ENCODE results near the gene HACD4.
"Not testable (repeated sequence)": the region's sequence is repeated elsewhere in the genome, so short reads cannot be mapped to it uniquely, and the experiment has no call there.

Gene HACD4

DNA sequence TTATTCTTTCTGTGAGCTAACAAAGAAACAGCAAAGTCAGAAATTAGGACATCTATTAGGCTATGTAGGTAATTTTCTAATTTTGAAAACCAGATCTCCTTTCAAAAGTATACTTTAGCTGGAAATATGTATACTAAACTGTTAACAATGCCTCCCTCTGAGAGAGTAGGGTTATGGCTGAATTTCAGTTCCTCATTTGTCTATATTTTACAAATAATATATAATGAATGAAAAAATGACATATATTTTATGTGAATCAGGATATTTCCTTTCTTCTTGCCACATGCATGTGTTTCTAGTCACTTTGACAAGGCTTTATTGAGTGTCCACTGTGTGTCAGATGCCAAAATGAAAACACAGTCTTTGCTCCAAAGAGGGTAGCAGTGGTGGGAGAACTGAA lies 15.4 kb downstream of the HACD4 start:
- DNase-seq = no peak

DNA sequence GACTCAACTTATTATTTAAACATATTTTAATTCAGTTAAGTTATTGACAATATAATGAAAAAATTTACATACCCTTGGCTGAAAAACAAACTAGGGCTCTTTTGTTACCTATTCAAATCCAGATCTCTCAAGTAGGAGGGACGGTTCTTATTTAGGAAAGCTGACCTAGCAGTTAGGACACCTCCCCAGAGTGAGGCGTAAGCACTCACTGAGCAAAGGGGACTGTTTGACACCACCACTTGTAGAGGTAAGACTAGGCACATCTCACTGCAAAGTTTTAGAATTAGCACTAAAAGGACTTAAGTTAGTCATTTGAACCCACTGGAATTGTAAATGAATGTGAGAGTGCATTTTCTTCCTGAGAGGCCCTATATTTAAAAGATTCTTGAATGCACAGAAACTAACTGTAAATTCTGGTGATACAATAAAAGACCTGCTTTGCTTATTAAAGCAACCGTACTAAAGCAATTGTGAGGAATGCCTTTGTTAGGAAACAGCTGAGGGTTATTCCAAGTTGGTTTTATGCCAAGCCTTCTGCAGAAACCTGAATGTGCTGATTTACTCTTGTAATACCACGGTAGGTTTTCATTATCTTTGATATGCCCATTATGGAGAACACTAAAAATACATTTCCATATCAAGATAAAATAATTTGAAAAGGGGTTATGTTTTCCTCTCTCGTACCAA lies 16.2 kb downstream of the HACD4 start:
- no peak for DNase-seq

DNA sequence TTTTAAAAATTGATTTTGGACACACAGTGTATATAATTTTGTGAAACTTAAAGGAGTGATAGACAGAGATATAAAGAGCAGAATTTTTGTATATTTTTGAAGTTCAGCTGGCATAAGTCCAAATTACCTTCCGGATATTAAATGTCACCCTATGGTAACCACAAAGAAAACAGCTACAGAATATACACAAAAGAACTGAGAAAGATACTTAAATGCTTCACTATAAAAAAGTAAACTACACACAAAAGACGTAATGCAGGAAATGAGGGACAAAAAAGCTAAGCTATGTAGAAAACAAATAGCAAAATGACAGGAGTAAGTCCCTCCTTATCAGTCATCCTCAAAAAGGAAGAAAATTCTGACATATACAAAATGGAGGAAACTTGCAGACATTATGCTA lies 29.4 kb downstream of the HACD4 start:
- DNase-seq = no peak

DNA sequence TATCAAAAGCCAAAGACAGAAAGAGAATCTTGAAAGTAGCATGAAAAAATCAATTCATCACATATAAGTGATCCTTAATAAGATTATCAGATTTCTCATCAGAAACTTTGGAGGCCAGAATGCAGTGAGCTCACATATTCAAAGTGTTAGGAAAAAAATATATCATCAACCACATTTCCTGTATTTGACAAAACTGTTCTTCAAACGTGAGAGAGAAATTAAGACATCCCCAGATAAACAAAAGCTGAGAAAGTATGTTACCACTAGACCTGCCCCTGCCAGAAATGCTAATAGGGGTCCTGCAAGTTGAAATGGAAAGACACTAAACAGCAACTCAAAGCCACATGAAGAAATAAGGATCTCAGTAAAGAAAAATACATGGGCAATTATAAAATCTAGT lies 29.9 kb downstream of the HACD4 start:
- DNase-seq = no peak

DNA sequence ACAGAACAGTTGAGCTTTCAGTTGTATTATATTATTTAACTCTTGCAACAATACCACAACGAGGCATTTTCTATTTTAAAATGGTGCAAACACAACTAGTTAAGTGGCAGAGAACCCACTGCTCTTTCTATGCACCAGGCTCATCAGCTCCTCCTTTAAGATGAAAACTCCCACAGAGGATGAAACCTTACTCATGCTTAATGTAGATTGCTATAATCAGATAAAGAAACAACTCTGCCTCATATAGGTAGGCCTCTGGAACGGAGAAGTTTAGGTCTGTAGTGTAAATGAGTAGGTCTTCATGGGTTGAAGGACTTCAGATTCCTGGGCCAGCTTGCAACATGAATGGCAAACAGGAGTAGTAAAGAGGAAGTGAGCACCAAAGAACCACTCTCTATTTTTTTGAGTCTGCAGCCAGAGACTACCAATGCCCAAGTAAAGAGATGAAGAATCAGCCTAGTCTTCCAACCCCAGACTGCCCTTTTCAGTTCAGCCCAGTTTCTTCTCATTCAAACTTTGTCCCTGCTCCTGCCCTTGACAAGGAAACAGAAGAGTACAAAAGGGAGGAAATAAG lies 33.9 kb downstream of the HACD4 start:
- DNase-seq = no peak

DNA sequence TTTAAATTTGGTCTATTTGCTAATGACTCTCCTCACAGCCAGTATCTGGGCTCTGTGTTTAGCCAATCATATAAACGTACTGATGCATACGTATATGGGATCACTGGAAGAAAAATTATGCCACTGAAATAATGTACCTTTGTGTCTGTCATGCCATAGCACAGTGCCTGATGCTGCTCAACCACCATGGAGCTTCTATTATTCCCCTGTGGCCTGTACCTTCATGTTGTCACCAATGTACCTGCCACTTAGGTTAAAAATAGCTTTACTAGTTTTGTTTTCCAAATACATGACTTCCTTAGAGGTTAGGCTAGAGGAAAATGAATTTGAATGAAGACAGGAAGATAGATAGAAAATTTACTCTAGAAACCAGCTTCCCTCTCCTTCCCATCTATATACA lies 34.6 kb downstream of the HACD4 start:
- no peak for DNase-seq

DNA sequence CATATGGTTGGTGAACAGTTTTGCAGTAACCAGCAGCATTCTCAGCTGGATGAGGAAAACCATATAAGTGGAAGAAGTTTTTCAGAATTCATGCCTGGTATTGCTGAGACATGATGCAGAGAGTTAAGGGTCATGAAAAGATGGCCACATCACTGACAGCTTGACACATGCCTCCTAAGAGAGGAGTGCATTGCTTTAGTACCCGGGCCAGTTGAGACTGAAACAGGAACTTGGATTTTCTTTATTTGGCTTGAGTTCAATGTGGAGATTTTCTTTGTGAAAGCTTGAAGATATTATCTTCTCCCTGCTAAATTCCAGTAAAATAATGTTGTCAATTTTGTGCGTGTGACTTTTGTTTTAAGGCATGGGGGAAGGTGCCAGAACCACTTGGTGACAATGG lies 35.8 kb downstream of the HACD4 start:
- no peak for DNase-seq

DNA sequence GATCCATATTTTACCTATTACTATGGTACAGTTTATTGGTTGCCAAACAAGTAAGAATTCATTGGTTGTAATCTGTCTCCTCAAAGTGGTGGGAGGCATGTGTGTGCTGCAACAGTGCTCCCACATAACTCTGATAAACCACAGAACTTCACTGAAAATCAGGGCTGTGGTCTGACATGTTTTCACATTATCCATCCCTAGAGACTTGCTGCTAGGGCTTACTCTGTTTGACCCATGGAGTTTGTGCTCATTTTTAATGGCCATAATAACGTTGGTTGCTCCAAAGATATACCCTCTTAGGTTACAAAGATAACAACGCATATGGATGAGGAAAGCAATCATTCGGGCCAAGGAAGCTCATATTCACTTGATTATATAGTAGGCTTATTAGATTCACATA lies 37.0 kb downstream of the HACD4 start:
- no peak for DNase-seq

DNA sequence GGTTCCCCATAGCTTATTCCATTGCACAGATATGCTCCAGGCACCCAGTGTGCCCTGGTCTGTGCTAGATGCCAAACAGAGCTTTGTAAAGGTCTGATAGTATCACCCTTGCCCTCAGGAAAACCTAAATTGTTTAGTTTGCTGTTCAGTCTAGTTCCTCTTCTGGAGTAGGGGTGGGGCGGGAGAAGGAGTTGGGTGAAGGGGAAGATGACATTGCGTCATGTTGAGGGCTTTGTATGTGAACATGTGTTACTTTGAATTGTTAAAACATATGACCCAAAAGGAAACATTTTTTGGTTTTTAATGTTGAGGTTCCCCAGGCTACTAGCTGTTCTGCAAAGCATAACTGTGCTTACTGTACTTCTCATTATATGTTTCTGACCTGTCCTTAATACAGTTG lies 40.6 kb downstream of the HACD4 start:
- DNase-seq = no peak

DNA sequence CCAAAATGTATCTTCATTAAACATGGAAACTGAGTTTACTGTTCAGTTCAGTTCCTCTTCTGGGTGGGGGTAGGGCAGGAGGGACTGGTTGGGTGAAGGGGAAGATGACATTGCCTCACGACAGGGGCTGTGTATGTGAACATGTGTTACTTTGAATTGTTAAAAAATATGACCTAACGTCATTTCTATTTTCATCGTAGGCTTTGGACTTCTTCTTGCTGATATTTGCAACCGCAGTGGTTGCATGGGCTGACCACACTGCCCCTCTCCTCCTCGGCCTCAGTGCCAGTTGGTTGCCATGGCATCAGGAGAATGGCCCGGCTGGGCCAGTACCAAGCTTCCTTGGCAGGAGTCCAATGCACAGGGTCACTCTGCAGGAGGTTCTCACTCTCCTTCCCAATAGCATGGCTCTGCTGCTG lies 41.5 kb downstream of the HACD4 start:
- no peak for DNase-seq

DNA sequence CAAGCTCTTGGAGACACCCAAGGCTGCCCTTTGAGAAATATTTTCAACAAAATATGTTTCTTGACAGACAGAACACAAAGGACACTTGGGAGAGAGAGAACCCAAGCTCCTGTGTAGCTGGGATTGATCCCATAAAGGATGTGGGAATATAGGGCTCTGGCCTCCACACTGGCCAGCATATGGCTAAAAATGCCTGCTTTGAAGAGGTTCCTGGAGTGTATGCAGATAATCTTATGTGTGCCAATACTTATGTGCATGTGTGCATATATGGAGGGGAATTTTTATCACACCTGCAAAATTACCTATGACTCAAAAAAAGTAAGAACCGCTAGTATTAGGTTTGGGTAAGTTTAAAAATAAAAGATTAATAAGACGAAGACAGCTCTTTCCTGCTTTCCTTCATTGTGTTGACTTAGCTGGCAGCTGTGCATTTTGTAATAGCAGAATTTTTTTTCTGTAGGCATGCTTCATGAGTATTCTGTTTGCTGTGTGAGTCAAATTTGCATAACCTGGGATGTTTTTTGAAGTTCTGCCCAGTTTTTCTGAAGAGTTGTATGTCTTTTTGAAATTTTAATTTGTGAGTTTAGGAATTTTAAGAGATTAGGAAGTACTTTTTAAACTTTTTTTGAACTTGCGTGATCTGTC lies 42.6 kb downstream of the HACD4 start:
- DNase-seq = no peak

DNA sequence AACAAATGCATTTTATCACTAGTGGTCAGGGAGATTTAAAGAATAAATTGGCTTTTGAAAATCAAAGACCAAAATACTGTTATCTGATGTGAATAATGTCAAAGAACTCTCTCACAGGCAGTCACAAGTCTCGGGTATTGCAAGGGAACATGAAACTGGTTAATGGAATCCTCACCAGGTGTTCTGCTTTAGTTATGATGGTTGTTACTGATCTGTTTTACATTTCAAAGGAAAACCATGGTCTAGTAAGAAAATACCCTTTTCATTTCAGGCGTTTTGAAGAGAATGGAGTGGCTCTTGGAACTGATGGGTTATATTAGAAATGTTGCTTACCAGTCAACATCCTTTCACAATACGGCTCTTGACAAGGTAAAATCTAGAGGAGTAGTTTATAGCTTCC lies 43.4 kb downstream of the HACD4 start:
- no peak for DNase-seq

DNA sequence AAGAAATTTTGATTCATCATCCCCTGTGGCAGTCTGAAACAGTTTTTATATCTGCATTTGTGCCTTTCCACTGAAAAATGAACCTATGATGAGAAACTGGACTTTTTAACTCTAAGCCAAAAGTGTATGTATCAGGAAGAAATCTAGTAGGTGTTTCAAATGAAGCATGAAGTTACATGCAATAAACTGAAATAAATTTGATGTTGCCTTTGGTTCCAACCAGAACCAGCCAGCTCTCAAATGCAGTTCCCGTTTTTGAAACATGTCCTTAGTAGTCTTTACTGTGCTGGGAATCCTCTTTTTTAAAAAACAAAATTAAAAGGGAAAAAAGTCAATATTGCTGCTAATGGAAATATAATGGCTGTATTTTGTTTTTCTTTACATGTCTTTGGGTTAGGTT lies 43.9 kb downstream of the HACD4 start:
- DNase-seq = no peak

DNA sequence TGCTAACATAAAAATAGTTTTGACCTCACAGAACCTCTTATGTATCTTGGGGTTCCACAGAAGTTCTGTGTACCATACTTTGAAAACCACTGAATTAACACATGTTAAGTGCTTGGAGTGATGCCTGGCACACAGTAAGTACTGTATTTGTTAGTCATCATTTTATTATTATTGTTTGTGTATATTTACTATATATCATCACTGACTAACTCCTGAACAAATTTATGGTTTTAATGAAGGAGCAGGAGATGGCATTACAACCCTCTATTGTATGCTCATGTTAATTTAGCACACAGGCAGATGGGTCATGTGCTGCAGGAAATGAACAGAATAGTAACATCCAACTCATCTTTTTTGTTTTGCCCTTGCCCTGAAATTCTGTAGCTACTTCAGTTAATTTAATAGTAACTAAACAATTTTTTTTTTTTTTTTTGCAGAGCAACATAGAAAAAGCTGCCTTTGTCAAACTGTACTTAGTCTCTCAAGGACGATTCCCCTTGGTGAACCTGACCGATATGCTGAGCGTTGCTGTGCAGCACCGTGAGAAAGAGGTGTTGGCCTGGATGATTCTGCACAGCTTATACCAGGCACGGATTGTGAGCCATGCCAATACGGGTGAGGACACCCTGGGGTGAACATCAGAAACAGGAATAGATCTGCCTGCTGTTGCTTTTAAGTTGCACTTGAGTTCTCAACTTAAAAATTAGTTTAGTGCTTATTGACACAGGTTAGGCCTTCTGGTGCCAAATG lies 45.4 kb downstream of the HACD4 start:
- no peak for DNase-seq

DNA sequence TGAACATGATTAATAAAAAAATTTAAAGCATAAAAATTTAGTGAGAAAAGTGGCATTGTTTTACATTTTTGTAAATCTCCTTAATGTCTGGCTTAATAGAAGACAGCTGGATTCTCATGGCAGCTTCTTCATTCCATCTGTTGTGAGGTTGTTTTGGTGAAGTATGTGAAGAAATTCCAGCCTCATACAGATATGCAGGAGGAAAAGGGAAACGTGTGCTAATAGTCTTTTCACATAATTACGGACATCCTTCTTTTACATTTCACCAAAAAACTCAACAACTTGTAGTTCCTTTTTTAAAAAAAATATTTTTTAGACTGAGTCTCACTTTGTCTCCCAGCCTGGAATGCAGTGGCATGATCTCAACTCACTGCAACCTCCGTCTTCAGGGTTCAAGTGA lies 46.9 kb downstream of the HACD4 start:
- DNase-seq = no peak

DNA sequence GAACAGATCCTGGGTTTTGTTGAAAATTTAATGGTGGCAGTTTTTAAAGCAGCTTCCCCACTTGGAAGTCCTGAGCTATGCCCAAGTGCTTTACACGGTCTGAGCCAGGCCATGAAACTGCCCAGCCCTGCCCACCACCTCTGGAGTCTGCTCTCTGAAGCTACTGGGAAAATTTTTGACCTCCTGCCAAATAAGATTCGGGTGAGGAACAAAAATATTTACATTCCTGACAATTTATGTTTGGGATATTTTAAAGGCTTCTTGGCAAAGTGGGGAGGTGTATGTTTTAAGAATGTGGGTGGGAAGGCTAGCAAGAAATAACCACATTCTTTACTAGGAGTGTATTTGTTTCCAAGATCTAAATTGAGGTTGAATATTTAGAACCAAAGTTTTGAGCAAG lies 50.0 kb downstream of the HACD4 start:
- DNase-seq = no peak

DNA sequence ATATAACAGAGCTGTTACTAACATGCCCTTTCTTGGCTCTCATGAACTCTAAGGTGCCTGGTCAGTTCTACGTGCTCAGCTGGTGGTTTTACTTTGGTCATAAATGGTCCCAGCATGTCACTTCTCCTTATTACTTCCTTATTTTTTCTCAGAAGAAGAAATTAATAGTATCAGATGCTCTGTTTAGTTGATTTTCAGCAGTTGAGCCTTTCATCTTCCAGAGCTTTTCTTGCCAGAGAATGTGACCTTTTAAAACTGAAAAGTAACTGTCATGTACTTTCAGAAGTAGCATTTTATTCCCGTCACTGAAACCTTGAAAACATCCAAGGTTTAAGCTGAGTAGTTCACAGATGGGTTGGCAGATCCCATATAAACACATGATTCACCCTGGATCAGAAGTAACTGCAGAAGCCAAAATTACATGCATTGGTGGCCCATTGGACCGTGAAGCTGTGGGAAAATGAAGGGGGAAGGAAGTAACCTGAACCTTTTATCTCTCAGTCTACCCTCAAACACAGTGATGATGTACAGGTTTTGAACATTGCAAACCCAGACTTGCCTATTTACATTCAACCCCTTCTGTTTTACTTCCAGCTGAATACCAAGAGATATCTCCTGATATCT lies 50.5 kb downstream of the HACD4 start:
- DNase-seq = no peak

DNA sequence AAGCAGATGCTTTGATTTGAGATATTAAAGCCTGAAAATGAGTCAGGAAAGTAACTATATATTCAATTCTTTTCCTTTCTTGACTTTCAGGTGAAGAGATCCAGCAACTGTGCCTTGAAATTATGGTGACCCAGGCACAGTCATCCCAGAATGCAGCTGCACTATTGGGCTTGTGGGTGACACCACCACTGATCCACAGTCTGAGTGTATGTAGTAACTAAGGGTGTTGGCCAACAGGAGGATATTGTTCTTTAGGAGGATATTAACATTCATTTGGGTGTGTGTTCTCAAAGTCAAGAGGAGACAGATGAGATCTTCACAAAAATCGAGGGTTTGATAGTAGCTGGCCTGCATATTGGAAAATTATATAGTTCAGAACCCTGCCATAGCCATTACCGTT lies 53.2 kb downstream of the HACD4 start:
- no peak for DNase-seq

DNA sequence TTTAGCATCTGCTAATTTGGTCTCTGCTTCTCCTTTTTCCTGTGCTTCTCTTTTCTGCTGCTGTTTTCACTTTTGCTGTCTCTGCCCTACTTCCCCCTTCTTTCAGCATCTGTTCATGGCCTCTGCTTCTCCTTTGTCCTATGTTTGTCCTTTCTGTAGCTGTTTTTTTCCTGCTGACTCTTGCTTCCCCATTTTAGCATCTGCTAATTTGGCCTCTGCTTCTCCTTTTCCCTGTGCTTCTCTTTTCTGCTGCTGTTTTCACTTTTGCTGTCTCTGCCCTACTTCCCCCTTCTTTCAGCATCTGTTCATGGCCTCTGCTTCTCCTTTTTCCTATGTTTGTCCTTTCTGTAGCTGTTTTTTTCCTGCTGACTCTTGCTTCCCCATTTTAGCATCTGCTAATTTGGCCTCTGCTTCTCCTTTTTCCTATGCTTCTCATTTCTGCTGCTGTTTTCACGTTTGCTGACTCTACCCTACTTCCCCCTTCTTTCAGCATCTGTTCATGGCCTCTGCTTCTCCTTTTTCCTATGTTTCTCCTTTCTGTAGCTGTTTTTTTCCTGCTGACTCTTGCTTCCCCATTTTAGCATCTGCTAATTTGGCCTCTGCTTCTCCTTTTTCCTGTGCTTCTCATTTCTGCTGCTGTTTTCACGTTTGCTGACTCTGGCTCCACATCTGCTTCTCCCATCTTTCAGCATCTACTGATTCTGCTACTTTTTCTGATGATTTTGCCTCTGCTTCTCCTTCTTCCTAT lies 57.1 kb downstream of the HACD4 start:
- DNase-seq = not testable (repeated sequence)

DNA sequence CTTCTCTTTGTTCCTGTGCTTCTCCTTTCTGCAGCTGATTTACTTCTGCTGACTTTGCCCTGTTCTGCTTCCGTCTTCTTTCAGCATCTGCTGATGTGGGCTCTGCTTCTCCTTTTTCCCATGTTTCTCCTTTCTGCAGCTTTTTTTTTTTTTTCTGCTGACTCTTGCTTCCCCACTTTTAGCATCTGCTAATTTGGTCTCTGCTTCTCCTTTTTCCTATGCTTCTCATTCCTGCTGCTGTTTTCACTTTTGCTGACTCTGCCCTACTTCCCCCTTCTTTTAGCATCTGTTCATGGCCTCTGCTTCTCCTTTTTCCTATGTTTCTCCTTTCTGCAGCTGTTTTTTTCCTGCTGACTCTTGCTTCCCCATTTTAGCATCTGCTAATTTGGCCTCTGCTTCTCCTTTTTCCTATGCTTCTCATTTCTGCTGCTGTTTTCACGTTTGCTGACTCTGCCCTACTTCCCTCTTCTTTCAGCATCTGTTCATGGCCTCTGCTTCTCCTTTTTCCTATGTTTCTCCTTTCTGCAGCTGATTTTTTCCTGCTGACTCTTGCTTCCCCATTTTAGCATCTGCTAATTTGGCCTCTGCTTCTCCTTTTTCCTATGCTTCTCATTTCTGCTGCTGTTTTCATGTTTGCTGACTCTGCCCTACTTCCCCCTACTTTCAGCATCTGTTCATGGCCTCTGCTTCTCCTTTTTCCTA lies 58.0 kb downstream of the HACD4 start:
- not testable (repeated sequence) for DNase-seq

DNA sequence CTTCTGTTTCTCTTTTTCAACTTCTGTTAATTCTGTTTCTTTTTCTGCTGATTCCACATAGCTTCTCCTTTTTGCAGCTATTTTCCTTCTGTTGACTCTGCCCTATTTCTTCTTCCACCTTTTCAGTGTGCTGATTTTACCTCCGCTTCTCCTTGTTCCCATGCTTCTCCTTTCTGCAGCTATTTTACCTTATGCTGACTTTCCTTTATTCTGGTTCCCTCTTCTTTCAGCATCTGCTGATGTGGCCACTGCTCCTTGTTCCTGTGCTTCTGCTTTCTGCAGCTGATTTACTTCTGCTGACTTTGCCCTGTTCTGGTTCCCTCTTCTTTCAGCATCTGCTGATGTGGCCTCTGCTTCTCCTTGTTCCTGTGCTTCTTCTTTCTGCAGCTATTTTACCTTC lies 58.8 kb downstream of the HACD4 start:
- no peak for DNase-seq
